KOPT-K1 (cell line): Measurements from ENCODE around the gene ZACN.
"Not testable (repeated sequence)": the region's sequence is repeated elsewhere in the genome, so short reads cannot be mapped to it uniquely, and the experiment has no call there.

Experiments
- H3K27ac ChIP-seq: fragments of 200-600 bp; sonication (generic); 2 replicates; pipeline ENCODE4 v1.5.1; 2016; ENCODE audit warnings: antibody characterized with exemption, mild to moderate bottlenecking, low read depth, low read length; ENCODE audit not compliant: poor library complexity, severe bottlenecking
- H3K36me3 ChIP-seq: fragments of 200-600 bp; sonication (generic); 2 replicates; pipeline ENCODE4 v1.5.1; 2017; ENCODE audit warnings: antibody characterized with exemption, mild to moderate bottlenecking, low read length, moderate library complexity; ENCODE audit not compliant: insufficient read depth
- H3K9me3 ChIP-seq: fragments of 200-600 bp; sonication (generic); 2 replicates; pipeline ENCODE4 v1.5.1; 2017; ENCODE audit warnings: antibody characterized with exemption, low read length, mild to moderate bottlenecking; ENCODE audit not compliant: insufficient read depth, poor library complexity, severe bottlenecking

ZACN gene

GRCh38 chr17:76078860-76079534, at the start of gene ZACN:
ZACN (plus strand) TSS chr17:76079182; CDS start chr17:76079265, 83 bp downstream.
- peaks cover 29% of the 10 kb centered on the region for H3K36me3 ChIP-seq

GRCh38 chr17:76032073-76032779, 46.8 kb upstream of the ZACN start:
- Histone ChIP-seq H3K36me3 (peaks cover 9% of the 10 kb centered on the region; the same call in 1 of the 2 replicates), H3K9me3 (peaks cover 10% of the 10 kb centered on the region), H3K27ac (peak overlapping the region; percentile 71)

More at GRCh38 chr17:76078860-76079534, at the start of gene ZACN:
- peak within 1 kb of the TSS; percentile 38 for H3K27ac ChIP-seq
- no peaks in the 10 kb centered on the region for H3K9me3 ChIP-seq

- Histone ChIP-seq H3K9me3 (peaks cover 10% of the 10 kb centered on the region), H3K36me3 (peaks cover 9% of the 10 kb centered on the region; the same call in 1 of the 2 replicates), H3K27ac (peak overlapping the region; percentile 71)
These were observed 46.2 kb upstream of the ZACN start for GRCh38 chr17:76032780-76033108.

GRCh38 chr17:76033139-76033538, 45.8 kb upstream of the ZACN start:
- peaks cover 11% of the 10 kb centered on the region for H3K36me3 ChIP-seq
- peak overlapping the region; percentile 71 for H3K27ac ChIP-seq
- H3K9me3 ChIP-seq, result peaks cover 10% of the 10 kb centered on the region

- H3K36me3 ChIP-seq, result peaks cover 26% of the 10 kb centered on the region
- peaks cover 10% of the 10 kb centered on the region for H3K9me3 ChIP-seq
- H3K27ac ChIP-seq, result peak overlapping the region; percentile 71
These were observed 44.3 kb upstream of the ZACN start for GRCh38 chr17:76034428-76035350.

- Histone ChIP-seq H3K36me3 (peaks cover 46% of the 10 kb centered on the region), H3K9me3 (peaks cover 10% of the 10 kb centered on the region), H3K27ac (peak overlapping the region; percentile 93)
These were observed 42.3 kb upstream of the ZACN start for GRCh38 chr17:76036497-76037261.

GRCh38 chr17:76038050-76038449, 40.9 kb upstream of the ZACN start:
- H3K27ac ChIP-seq, result peak overlapping the region; percentile 93
- peaks cover 60% of the 10 kb centered on the region for H3K36me3 ChIP-seq
- H3K9me3 ChIP-seq, result peaks cover 3% of the 10 kb centered on the region

GRCh38 chr17:76039121-76039520, 39.9 kb upstream of the ZACN start:
- Histone ChIP-seq H3K9me3 (no peaks in the 10 kb centered on the region), H3K27ac (peak overlapping the region; percentile 93), H3K36me3 (peaks cover 71% of the 10 kb centered on the region)

GRCh38 chr17:76040376-76040775, 38.6 kb upstream of the ZACN start:
- Histone ChIP-seq H3K36me3 (peaks cover 83% of the 10 kb centered on the region), H3K9me3 (no peaks in the 10 kb centered on the region), H3K27ac (peak overlapping the region; percentile 93)

GRCh38 chr17:76042868-76043267, 36.1 kb upstream of the ZACN start:
- peaks cover 99% of the 10 kb centered on the region for H3K36me3 ChIP-seq

GRCh38 chr17:76044475-76045007, 34.4 kb upstream of the ZACN start:
- Histone ChIP-seq H3K27ac (peak overlapping the region; percentile 33), H3K36me3 (peaks cover 100% of the 10 kb centered on the region)
- not testable (repeated sequence) for H3K9me3 ChIP-seq

More at GRCh38 chr17:76042868-76043267, 36.1 kb upstream of the ZACN start:
- peak overlapping the region; percentile 33 for H3K27ac ChIP-seq
- H3K9me3 ChIP-seq, result not testable (repeated sequence)

- Histone ChIP-seq H3K9me3 (no peaks in the 10 kb centered on the region), H3K27ac (no peak overlapping the region), H3K36me3 (peaks cover 100% of the 10 kb centered on the region)
These were observed 32.9 kb upstream of the ZACN start for GRCh38 chr17:76046064-76046463.

GRCh38 chr17:76048025-76048605, 30.9 kb upstream of the ZACN start:
- Histone ChIP-seq H3K9me3 (no peaks in the 10 kb centered on the region), H3K36me3 (peaks cover 98% of the 10 kb centered on the region), H3K27ac (peak overlapping the region; percentile 2)

GRCh38 chr17:76048711-76049110, 30.3 kb upstream of the ZACN start:
- Histone ChIP-seq H3K36me3 (peaks cover 98% of the 10 kb centered on the region), H3K9me3 (no peaks in the 10 kb centered on the region), H3K27ac (peak overlapping the region; percentile 2)
